Neural progenitor cell (in vitro differentiated cells): ENCODE results near the gene GTF3C6.

Experiments used
- EZH2 ChIP-seq: fragments of 200-600 bp; sonication (generic); IDR thresholded peaks from 2 replicates; pipeline ENCODE4 v1.6.1; 2017; ENCODE audit warnings: antibody characterized with exemption, mild to moderate bottlenecking, moderate library complexity
- TF ChIP-seq, protein P1 (sequence below): fragments of 200-600 bp; sonication (generic); IDR thresholded peaks from 2 replicates; pipeline ENCODE4 v1.5.1; 2017; ENCODE audit warnings: antibody characterized with exemption, mild to moderate bottlenecking

DNA sequence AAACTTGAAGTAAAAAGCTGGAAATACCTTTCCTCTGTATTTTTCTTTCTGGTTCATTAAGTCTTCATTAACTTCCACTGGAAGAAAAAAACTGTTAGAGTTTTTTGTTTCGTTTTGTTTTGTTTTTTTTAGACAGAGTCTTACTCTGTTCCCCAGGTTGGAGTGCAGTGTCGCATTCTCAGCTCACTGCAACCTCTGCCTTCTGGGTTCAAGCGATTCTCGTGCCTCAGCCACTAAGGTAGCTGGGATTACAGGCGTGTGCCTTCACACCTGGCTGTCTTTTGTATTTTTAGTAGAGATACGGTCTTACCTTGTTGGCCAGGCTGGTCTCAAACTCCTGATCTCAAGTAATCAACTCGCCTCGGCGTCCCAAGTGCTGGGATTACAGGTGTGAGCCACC lies 38.2 kb downstream of the GTF3C6 start:
- TF ChIP-seq, protein P1, sequence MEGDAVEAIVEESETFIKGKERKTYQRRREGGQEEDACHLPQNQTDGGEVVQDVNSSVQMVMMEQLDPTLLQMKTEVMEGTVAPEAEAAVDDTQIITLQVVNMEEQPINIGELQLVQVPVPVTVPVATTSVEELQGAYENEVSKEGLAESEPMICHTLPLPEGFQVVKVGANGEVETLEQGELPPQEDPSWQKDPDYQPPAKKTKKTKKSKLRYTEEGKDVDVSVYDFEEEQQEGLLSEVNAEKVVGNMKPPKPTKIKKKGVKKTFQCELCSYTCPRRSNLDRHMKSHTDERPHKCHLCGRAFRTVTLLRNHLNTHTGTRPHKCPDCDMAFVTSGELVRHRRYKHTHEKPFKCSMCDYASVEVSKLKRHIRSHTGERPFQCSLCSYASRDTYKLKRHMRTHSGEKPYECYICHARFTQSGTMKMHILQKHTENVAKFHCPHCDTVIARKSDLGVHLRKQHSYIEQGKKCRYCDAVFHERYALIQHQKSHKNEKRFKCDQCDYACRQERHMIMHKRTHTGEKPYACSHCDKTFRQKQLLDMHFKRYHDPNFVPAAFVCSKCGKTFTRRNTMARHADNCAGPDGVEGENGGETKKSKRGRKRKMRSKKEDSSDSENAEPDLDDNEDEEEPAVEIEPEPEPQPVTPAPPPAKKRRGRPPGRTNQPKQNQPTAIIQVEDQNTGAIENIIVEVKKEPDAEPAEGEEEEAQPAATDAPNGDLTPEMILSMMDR: no peak
- no peak for TF ChIP-seq EZH2
